Tibial artery (tissue), 4 donors: Measurements from ENCODE around the gene COMP.
"Not testable (repeated sequence)": the region's sequence is repeated elsewhere in the genome, so short reads cannot be mapped to it uniquely, and the experiment has no call there.

Experiments used
- DNase-seq, 2 donors: peaks; one replicate each; pipeline ENCODE4 v3.0.0-alpha.2; 2019
- H3K27ac ChIP-seq, 2 donors: fragments of 200-600 bp; sonication (generic) in 1 of 2; 1 replicate in 1 of 2; 2 replicates in 1 of 2; pipeline ENCODE4 v1.5.1; 2018 to 2019; ENCODE audit warnings: mild to moderate bottlenecking in 1 of 2
- H3K27me3 ChIP-seq, 2 donors: fragments of 200-600 bp; sonication (generic) in 1 of 2; one replicate each; pipeline versions ENCODE4 v1.5.1 to v1.6.0; 2016 to 2019
- H3K36me3 ChIP-seq, 3 donors: fragments of 200-600 bp; sonication (generic) in 2 of 3; one replicate each; pipeline ENCODE4 v1.5.1; 2016 to 2019; ENCODE audit warnings: mild to moderate bottlenecking in 2 of 3
- H3K4me1 ChIP-seq, 4 donors: fragments of 200-600 bp; sonication (generic) in 2 of 4; 1 replicate in 3 of 4; 2 replicates in 1 of 4; pipeline ENCODE4 v1.5.1; 2016 to 2019
- H3K4me3 ChIP-seq, 2 donors: fragments of 200-600 bp; sonication (generic) in 1 of 2; 1 replicate in 1 of 2; 2 replicates in 1 of 2; pipeline ENCODE4 v1.5.1; 2018 to 2019; ENCODE audit warnings: mild to moderate bottlenecking in 2 of 2
- H3K9me3 ChIP-seq, 3 donors: fragments of 200-600 bp; sonication (generic) in 1 of 3; one replicate each; pipeline ENCODE4 v1.5.1; 2016 to 2019
- intact Hi-C: fragments of 100-400 bp; cut with DNase I; formaldehyde crosslinking; loops from one replicate; pipeline ENCODE4 v1.15.0; 2023; ENCODE audit warnings: low total_unique reads
- TF ChIP-seq, protein P1 (sequence below), 2 experiments: fragments of 200-600 bp in 1 of 2; fragments of 450-650 bp in 1 of 2; IDR thresholded peaks; one replicate each; pipeline ENCODE4 v1.5.1; 2017 to 2019; ENCODE audit warnings: antibody characterized with exemption in 2 of 2, mild to moderate bottlenecking in 1 of 2, moderate library complexity in 1 of 2

COMP gene

DNA sequence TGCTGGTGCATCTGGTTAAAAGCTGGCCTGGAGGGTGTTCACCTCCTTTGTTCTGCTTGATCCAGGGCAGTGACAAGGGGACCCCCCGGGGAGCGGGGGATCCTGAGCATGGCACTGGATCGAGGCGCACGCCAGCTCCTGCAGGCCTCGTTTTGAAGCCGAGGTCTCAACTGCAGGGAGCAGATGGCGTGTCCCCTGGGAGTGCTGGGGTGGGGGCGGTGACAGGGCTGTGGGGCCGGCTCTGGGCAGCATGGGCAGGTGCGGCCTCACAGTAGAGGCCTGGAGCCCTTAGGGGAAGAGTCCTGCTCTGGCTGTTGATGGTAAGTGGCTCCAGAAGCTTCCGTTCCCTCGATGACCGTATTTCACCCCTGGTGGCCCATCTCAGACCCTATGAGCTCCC, 55.8 kb downstream of the COMP start:
- H3K27ac ChIP-seq: no peak overlapping the region
- no peak for DNase-seq
- no peak overlapping the region for H3K4me3 ChIP-seq
- intact Hi-C loops: no loop called here
- TF ChIP-seq, protein P1, sequence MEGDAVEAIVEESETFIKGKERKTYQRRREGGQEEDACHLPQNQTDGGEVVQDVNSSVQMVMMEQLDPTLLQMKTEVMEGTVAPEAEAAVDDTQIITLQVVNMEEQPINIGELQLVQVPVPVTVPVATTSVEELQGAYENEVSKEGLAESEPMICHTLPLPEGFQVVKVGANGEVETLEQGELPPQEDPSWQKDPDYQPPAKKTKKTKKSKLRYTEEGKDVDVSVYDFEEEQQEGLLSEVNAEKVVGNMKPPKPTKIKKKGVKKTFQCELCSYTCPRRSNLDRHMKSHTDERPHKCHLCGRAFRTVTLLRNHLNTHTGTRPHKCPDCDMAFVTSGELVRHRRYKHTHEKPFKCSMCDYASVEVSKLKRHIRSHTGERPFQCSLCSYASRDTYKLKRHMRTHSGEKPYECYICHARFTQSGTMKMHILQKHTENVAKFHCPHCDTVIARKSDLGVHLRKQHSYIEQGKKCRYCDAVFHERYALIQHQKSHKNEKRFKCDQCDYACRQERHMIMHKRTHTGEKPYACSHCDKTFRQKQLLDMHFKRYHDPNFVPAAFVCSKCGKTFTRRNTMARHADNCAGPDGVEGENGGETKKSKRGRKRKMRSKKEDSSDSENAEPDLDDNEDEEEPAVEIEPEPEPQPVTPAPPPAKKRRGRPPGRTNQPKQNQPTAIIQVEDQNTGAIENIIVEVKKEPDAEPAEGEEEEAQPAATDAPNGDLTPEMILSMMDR (IDR thresholded peaks at IDR 0.05): no peak
- H3K27me3 ChIP-seq: no peaks in the 10 kb centered on the region
- peaks cover 0 to 6% (median 0%) of the 10 kb centered on the region in 4 donors for H3K4me1 ChIP-seq
- H3K9me3 ChIP-seq: no peaks in the 10 kb centered on the region
- peaks cover 0 to 5% (median 0%) of the 10 kb centered on the region in 3 donors for H3K36me3 ChIP-seq

DNA sequence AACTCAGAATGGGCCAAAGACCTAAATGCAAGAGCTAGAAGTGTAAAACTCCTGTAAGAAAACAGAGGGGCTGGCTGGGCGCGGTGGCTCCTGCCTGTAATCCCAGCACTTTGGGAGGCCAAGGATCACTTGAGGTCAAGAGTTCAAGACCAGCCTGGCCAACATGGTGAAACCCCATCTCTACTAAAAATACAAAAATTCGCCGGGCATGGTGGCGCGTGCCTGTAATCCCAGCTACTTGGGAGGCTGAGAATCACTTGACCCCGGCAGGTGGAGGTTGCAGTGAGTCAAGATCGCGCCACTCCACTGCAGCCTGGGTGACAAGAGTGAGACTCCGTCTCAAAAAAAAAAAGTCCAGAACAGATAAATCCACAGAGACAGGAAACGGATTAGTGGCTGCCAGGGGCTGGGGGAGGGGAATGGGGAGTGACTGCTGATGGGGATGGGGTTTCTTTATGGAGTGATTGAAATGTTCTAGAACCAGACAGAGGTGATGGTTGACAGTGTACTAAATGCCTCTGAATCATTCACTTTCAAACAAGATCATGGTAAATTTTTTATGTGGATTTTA, 57.3 kb downstream of the COMP start:
- H3K27ac ChIP-seq, intact Hi-C loops, H3K4me1 ChIP-seq, H3K27me3 ChIP-seq, H3K36me3 ChIP-seq, DNase-seq, H3K4me3 ChIP-seq, H3K9me3 ChIP-seq: not testable (repeated sequence)

DNA sequence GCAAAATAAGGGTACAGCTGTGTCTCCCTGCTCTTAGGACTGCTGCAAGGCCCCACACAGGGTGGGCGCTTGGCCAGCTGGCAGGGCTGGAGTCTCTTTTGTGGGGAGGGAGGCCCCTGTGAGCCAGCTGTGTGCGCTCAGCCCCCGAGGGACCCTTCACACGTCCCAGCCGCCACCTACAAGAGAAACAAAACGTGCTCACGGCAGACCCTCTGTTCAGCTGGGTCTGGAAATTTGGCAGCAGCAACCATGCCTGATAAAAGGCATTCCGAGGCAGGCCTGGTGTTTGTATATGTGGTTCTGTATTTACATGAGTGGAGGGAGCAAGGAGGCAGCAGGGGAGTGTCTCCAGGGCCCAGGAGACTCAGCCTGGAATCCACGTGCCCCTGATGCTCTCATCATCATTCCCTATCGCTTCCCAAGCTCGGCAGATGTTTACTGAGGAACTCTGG, 57.9 kb downstream of the COMP start:
- Histone ChIP-seq H3K36me3 (peaks cover 0 to 8% (median 0%) of the 10 kb centered on the region in 3 donors), H3K27ac (no peak overlapping the region), H3K27me3 (no peaks in the 10 kb centered on the region), H3K4me3 (no peak overlapping the region), H3K9me3 (no peaks in the 10 kb centered on the region), H3K4me1 (peaks cover 0 to 6% (median 0%) of the 10 kb centered on the region in 4 donors)
- DNase-seq: no peak
- intact Hi-C loops: no loop called here
- TF ChIP-seq, protein P1 (IDR thresholded peaks at IDR 0.05): no peak
